Measurements from ENCODE around the gene MYMK.

MYMK gene

GRCh38 chr9:133558191-133559126 lies 33.7 kb upstream of the MYMK start:
- no peak for DNase-seq (ENCODE audit: low read depth)

- no peak for DNase-seq (ENCODE audit: low read depth)
Measured at GRCh38 chr9:133557581-133557980, 32.8 kb upstream of the MYMK start.

GRCh38 chr9:133556354-133556753 lies 31.6 kb upstream of the MYMK start:
- no peak for DNase-seq (ENCODE audit: low read depth)

GRCh38 chr9:133554729-133555128 lies 30.0 kb upstream of the MYMK start:
- DNase-seq (ENCODE audit: low read depth): no peak

- no peak for DNase-seq (ENCODE audit: low read depth)
Measured at GRCh38 chr9:133553973-133554713, 29.4 kb upstream of the MYMK start.

GRCh38 chr9:133553123-133553522 lies 28.4 kb upstream of the MYMK start:
- no peak for DNase-seq (ENCODE audit: low read depth)

- DNase-seq (ENCODE audit: low read depth): no peak
Measured at GRCh38 chr9:133552236-133552635, 27.5 kb upstream of the MYMK start.

- DNase-seq (ENCODE audit: low read depth): no peak
Measured at GRCh38 chr9:133551446-133551845, 26.7 kb upstream of the MYMK start.

GRCh38 chr9:133547116-133547515 lies 22.4 kb upstream of the MYMK start:
- no peak for DNase-seq (ENCODE audit: low read depth)

GRCh38 chr9:133546287-133546680 lies 21.5 kb upstream of the MYMK start:
- DNase-seq (ENCODE audit: low read depth): no peak

- no peak for DNase-seq (ENCODE audit: low read depth)
Measured at GRCh38 chr9:133545494-133546286, 20.9 kb upstream of the MYMK start.

GRCh38 chr9:133543772-133544467 lies 19.2 kb upstream of the MYMK start:
- DNase-seq (ENCODE audit: low read depth): no peak

GRCh38 chr9:133542002-133542401 lies 17.2 kb upstream of the MYMK start:
- DNase-seq (ENCODE audit: low read depth): no peak

GRCh38 chr9:133540698-133541025 lies 15.9 kb upstream of the MYMK start:
- no peak for DNase-seq (ENCODE audit: low read depth)

GRCh38 chr9:133539991-133540697 lies 15.4 kb upstream of the MYMK start:
- no peak for DNase-seq (ENCODE audit: low read depth)

- no peak for DNase-seq (ENCODE audit: low read depth)
Measured at GRCh38 chr9:133538851-133539833, 14.4 kb upstream of the MYMK start.

- no peak for DNase-seq (ENCODE audit: low read depth)
Measured at GRCh38 chr9:133538176-133538575, 13.4 kb upstream of the MYMK start.

GRCh38 chr9:133537257-133537656 lies 12.5 kb upstream of the MYMK start:
- no peak for DNase-seq (ENCODE audit: low read depth)

- DNase-seq (ENCODE audit: low read depth): no peak
Measured at GRCh38 chr9:133536536-133536935, 11.8 kb upstream of the MYMK start.

- DNase-seq (ENCODE audit: low read depth): no peak
Measured at GRCh38 chr9:133536080-133536479, 11.3 kb upstream of the MYMK start.

All from HS-27A (cell line).